Limb (tissue), 2 donors: ENCODE results near the gene MGAT1.
"Not testable (repeated sequence)": the region's sequence is repeated elsewhere in the genome, so short reads cannot be mapped to it uniquely, and the experiment has no call there.

ENCODE experiments used
- DNase-seq, 2 donors: peaks; one replicate each; pipeline ENCODE4 v3.0.0-alpha.2; 2016; ENCODE audit errors: extremely low spot score in 2 of 2

The MGAT1 gene

DNA sequence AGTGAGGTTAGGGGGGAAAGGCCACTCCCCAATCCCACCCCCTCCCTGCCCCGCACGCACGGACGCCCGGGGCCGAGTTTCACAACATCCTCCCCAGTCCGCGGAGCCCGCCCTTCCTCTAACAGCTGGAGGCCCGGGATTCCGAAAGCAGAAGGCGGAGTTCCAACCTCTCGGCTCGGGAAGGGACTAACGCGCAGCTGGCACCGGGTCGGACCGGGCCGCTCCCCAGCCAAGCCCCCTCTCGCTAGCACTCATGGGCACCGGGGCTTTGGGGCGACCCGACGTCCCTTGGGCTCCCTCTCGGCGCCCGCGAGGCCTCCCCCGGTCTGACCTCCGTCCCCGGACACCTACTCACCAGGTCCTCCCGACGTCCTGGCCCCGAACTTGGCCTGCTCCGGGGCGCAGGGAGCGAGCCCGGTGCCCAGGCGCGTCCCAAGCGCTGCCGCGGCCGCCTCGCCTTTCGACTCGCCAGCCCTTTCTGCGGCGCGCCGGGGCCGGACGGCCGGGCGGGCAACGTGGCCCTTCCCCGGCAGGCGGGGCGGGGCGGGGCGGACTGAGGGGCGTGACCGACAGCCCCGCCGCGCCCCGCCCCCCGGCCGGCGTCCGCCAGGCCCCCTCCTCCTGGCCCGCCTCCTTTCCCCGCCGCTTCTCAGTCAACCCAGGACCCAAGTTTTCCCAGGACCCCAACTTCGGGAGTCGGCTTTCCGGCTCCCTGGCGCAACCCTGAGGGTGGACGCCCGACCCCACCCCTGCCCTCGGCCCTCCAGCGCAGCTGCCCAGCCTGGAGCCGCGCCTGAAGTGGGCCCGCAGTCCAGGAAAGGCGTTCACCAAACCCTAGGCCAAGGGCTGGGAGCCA lies at the start of gene MGAT1:
MGAT1 (minus strand) TSS at position 482 of the 856 bp plus-strand sequence. CDS start 9,835 bp downstream, outside the sequence.
- peak; percentile 80 to 88 for DNase-seq

DNA sequence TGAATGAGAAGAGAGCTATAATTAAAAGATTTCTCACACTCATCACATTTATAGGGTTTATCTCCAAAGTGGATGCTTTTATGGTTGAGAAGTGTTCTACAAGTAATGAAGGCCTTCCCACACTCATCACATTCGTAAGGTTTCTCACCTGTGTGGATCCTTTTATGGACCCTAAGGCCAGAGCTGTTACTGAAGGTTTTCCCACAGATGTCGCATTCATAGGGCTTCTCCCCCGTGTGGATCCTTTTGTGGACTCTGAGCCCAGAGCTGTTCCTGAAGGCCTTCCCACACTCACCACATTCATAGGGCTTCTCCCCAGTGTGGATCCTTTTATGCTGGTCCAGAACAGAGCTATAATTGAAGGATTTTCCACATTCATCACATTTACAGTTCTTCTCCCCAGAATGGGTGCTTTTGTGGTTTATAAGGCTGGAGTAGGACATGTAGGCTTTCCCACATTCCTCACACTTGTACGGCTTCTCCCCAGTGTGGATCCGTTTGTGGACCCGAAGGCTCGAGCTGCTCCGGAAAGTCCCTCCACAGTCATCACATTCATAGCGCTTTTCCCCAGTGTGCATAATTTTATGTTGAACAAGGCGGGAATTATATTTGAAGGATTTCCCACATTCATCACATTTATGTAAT lies 48.0 kb upstream of the MGAT1 start:
- DNase-seq, result no peak

DNA sequence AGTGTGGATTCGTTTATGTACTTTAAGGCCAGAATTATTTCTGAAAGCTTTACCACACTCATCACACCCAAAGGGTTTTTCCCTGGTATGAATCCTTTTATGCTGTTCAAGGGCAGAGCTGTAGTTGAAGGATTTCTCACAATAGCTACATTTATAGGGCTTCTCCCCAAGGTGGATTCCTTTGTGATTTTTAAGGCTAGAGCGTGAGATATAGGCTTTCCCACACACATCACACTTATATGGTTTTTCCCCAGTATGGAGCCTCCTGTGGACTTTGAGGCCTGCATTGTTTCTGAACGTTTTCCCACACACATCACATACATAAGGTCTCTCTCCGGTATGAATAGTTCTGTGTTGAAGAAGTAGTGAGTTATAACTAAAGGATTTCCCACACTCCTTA lies 47.2 kb upstream of the MGAT1 start:
- no peak for DNase-seq

DNA sequence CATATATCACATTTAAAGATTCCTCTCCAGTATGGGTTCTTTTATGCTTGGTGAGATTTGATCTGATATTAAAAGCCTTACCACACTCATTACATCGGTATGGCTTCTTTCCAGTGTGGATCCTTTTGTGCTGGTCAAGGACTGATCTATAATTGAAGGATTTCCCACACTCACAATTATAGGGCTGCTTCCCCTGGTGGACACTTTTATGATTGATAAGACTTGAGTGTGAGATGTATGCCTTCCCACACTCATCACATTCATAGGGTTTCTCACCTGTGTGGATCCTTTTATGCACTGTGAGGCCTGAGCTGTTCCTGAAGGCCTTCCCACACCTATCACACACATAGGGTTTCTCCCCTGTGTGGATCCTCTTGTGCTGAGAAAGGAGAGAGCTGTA lies 46.3 kb upstream of the MGAT1 start:
- no peak for DNase-seq

DNA sequence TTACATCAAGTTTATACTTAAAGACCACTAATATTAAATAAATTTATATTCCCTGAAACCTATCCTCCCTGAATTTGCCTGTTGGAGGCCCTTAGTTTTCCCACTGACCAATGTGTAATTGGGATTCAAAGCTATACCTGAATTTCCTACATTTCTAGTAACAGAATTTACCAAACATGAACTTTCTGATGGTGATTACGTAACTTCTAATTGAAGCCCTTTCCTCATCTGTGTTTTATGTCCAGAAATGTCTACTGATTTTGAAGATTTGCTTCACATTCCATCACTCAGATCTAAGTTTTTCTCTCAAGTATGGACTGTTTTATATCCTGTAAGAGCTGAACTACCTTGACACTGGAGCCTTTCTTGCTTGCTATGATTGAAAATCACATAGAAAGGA lies 45.7 kb upstream of the MGAT1 start:
- no peak for DNase-seq

DNA sequence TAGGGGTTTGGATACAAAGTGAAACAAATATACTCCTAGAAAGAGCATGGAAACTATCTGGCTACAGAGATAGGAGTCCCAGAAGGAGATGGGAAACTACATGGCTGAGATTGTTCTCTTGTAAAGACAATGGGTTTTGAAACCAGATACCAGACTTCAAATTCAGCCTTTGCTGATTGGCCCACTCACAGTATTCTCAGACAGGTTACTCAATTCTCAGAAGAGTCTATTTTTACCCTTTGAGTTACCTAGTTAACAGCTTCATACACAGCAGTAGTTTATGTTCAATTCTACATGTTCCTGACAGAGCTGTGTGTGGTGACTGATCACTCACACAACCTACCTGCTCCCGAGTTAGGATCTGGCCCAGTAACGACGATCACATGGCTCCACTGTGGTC lies 44.4 kb upstream of the MGAT1 start:
- DNase-seq, result no peak

DNA sequence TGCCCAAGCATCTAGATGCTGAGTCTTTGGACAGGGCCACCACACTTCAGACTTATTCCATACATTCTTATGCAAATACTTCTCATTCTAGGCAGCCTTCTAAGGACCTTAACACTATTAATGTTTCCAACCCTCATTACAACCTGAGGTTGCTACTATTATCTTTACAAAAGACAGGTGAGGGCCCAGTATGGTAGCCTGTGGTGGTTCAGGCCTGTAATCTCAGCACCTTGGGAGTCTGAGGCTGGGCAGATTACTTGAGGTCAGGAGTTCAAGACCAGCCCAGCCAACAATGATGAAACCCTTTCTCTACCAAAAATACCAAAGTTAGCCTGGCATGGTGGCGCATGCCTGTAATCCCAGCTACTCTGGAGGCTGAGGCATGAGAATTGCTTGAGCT lies 42.3 kb upstream of the MGAT1 start:
- no peak for DNase-seq

DNA sequence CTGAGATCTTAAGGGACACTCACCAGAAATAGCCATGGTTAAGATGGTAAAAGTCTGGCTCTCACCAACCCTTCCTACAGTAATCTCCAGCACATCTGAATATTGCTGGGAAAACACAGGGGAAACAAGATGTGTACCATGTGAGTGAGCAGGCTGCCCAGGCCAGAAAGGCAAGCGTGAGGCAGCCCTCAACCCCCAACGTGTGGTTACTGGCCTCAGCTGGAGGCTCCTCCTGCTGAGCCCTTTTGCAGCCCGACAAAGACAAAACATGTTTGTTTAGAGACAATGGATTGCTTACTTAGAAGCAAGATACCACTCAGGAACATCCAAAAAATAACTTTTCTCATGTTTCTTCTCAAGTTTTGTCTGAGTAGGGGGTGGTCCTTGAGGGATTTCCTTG lies 41.8 kb upstream of the MGAT1 start:
- DNase-seq, result no peak

DNA sequence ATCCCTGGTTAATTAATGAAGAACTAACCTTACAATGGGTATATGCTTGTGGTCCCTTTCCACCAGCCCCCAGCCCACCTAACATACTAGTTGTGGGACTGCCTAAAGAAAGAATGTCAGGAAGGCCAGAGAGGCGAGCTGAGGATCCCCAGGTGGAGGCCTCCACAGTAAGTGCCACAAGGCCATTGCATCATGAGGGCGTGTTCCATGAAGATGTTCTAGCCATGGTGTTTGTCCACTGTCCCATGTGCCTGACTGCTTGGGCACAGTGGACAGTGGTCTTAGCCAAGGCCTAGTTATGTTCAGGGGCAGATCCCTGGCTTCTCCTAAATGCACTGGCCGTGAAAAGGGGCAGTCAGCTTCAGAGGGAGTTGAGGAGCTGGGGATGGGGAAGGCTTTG lies 37.3 kb upstream of the MGAT1 start:
- DNase-seq, result no peak

DNA sequence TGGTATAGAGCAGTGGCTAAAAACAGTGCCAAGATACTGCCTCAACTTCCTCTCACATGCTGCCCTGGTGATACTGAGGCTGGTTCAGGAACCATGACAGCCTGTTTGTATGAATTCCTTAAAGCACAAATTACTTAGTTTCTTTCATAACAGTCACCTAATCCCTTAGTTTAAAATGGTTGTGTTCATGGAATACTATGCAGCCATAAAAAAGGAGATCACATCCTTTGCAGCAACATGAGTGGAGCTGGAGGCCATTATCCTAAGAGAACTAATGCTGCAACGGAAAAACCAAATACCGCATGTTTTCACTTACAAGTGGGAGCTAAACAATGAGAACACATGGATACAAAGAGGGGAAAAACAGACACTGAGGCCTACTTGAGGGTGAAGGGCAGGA lies 36.6 kb upstream of the MGAT1 start:
- no peak for DNase-seq

DNA sequence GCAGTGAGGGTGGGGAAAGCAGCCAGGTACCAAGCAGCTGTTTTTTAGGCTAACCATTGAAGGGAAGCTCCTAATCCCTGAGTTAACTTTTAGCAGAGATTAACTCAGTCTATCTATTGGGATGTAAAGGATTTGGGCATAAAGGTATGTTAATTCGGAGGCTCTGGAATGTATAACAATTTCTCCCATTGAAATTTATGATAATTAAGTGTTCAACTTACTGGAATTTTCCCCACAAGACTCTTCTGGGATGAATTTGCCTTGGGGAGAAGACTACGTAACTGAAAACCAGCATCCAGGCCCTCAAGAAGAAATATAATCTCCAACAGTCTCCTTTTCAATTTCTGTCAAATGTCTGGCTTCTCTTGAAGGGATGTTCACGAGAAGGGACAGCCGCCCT lies 34.9 kb upstream of the MGAT1 start:
- DNase-seq, result no peak

DNA sequence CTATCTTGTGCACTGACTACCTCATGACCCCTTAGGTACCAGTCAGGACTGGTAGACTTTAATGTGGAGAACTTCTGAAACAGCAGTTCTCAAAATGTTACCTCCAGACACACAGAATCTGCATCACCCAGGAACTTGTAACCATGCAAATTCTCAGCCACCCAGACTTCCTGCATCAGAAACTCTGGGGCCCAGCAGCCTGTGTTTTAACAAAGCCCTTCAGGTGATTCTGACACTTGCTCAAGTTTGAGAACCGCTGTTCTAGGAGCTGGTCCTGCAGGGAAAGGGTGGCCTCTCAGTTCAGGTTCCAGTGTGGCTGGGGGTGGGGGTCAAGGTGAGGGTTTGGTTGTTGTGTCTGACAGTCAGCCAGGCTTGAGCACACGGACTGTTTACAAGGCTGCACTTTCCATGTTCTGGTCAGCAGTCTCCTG lies 30.0 kb upstream of the MGAT1 start:
- no peak for DNase-seq

DNA sequence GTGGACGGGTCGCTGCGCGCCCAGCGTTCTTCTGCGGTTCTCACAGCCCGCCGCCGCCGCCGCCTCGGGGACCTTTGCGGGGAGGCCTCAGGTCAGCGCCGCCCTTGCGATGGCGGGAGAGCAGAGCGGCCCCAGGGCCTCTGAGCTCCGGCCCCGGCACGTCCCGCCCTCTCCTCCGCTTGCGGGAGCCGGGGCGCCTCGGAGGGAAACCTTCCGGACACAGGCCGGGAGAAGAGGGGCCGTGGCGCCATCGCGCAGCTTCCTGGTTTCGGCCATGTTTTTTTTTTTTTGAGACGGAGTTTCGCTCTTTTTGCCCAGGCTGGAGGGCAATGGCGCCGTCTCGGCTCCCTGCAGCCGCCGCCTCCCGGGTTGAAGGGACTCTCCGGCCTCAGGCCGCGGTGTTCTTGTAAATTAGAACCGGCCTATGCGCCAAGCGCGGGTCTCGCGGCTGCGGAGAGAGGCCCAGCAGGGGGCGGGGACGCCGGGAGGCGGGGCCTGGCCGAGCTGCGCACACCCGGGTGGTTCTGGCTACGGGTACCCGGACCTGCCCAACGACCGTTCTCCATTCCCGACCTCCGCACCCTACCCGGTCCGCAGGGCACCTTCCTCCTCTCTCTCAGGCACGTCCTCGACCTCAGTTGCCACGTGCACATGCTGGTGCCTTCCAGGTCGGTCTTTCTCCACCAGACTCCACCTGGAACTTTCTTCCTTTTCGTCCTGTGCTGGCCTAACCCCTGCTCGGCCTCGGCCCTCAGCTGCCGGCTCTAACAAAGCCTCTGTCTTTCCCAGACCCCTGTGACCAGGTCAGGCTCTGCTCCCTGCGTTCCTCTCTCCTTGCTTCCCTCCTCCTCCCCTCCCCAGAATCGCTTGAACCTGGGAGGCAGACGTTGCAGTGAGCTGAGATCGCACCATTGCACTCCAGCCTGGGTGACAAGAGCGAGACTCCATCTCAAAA lies 28.8 kb upstream of the MGAT1 start:
- DNase-seq, result peak; percentile 75 to 90

DNA sequence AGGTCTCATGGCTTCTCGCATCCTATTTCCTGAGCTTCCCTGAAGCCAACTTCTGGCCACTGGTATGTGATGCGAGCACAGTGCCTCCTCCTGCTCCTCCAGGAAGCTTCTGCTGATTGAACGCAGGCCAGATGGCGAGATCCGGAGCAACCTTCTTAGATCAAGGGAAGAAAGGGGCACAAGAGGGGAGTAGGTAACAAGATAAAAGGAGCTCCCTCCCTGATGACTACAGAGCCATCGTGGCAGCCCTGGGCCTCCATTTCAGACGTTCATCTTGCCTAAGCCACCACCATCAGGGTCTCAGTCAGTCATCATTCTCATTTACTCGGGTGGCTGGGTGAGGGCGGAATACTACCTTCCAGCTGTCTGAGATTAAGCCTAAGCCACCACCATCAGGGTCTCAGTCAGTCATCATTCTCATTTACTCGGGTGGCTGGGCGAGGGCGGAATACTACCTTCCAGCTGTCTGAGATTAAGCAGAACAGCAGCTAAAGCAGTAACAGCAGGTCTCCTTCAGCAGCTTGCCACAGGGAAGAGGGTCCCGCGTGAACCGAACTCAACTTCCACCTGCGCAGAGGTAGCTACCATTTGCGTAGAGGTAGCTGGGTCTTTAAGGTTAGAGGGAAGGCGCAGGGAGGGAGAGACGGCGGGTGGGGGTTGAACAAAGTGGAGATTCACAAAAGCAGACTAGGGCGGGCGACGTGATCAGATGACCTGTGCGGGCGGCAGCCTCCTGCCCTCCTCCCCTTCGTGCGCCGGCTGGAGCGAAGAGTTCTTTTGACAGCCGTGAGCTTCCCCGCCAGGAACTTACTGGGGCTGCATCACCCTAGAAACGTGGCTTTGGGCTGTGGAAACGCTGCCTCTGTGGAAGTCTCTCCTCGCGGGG lies 27.9 kb upstream of the MGAT1 start:
- DNase-seq, result peak; percentile 30 to 85

DNA sequence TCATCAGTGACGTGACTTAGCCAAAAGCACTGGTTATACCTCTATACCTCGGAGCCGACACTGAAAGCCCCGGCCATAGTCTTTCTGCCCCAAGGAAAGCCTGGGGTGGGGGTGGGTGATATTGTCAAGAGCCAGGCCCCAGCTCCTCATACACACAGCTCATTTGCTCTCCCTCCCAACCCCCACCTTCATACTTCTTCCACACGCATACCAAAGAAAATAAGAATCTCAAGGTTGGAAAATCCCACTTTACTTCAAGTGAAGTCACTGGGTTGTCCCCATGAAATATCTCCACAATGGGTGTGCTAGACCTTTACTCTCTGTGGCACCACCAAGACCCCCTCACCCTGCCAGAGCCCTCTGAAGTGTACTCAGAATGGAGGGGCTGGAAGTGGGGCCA lies 27.1 kb upstream of the MGAT1 start:
- DNase-seq, result no peak

DNA sequence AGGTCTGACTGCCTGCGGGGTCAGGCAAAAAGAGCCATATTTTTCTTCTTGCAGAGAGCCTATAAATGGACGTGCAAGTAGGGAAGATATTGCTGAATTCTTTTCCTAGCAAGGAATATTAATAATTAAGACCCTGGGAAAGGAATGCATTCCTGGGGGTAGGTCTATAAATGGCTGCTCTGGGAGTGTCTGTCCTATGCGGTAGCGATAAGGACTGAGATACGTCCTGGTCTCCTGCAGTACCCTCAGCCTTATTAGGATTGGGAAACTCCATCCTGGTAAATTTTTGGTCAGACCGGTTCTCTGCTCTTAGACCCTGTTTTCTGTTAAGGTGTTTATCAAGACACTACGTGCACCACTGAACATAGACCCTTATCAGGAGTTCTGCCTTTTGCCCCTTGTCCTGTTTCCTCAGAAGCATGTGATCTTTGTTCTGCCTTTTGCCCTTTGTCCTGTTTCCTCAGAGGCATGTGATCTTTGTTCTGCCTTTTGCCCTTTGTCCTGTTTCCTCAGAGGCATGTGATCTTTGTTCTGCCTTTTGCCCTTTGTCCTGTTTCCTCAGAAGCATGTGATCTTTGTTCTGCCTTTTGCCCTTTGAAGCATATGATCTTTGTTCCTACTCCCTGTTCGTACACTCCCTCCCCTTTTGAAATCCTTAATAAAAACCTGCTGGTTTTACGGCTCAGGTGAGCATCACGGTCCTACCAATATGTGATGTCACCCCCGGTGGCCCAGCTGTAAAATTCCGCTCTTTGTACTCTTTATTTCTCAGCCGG lies 26.3 kb upstream of the MGAT1 start:
- DNase-seq, result not testable (repeated sequence)

DNA sequence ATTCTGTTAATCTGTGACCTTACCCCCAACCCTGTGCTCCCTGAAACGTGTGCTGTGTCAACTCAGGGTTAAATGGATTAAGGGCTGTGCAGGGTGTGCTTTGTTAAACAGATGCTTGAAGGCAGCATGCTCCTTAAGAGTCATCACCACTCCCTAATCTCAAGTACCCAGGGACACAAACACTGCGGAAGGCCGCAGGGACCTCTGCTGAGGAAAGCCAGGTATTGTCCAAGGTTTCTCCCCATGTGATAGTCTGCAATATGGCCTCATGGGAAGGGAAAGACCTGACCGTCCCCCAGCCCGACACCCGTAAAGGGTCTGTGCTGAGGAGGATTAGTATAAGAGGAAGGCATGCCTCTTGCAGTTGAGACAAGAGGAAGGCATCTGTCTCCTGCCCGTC lies 24.8 kb upstream of the MGAT1 start:
- DNase-seq, result not testable (repeated sequence)

DNA sequence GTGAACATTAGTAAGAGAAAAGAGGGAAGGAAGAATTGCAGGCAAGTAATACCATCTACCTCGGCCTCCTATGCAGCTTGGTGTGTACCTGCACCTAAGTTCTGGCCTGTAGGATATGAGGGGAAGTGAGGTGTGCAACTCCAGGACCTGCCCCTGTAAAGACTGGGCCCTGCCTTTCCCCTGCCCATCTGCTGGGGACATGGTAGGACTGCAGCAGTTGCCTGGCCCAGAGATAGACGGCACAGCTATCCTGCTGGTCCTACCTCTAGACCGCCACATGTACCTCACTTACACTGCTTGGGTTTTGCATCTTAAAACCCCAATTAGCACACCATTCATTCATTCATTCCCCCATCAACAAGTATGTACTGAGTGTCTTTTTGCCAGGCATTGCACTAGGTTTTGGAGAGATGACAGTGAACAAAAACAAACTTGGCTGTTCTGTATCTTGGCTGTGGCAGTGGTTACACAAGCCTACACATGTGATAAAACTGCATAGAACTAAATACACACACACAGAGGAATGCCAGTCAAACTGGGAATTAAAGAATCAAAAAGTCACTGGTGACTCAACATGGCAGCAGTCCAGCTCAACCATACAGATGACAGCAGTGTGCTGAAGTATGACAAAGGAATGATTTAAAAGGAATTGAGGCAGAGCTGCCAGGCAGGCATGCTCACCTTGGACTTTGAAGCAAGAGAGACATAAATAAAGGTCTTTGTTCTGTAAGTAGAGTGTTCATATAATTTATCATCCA lies 23.3 kb upstream of the MGAT1 start:
- DNase-seq, result no peak
